Stimulated activated CD8-positive, alpha-beta memory T cell treated with anti-CD3 and anti-CD28 coated beads, Interleukin-4, amount 100 ng/mL, for 1 hour (primary cell): ENCODE results near the gene SNAP23.
A peak's percentile ranks its signal among the peaks of the same experiment; 100 is the strongest.

Experiments
- DNase-seq, 2 donors: peaks; one replicate each; pipeline ENCODE4 v3.0.0-alpha.2; 2020; ENCODE audit warnings: low read depth in 2 of 2, low spot score in 1 of 2

The SNAP23 gene

GRCh38 chr15:42495361-42496212 lies at the start of gene SNAP23:
TSS of gene SNAP23 (plus strand) at chr15:42495634. CDS start at chr15:42511847, 16,213 bp downstream.
- peak; percentile 48 to 66 for DNase-seq

GRCh38 chr15:42447599-42447998 lies 47.8 kb upstream of the SNAP23 start:
- DNase-seq = no peak

GRCh38 chr15:42448281-42448680 lies 47.2 kb upstream of the SNAP23 start:
- no peak for DNase-seq

- no peak for DNase-seq
These were observed 45.5 kb upstream of the SNAP23 start for GRCh38 chr15:42449770-42450424.

GRCh38 chr15:42450425-42450790 lies 45.0 kb upstream of the SNAP23 start:
- no peak for DNase-seq

GRCh38 chr15:42453826-42454225 lies 41.6 kb upstream of the SNAP23 start:
- DNase-seq = no peak

- DNase-seq = no peak
These were observed 38.9 kb upstream of the SNAP23 start for GRCh38 chr15:42456531-42456930.

GRCh38 chr15:42456971-42457370 lies 38.5 kb upstream of the SNAP23 start:
- DNase-seq = no peak

GRCh38 chr15:42457445-42458442 lies 37.7 kb upstream of the SNAP23 start:
- DNase-seq = no peak

GRCh38 chr15:42461261-42461660 lies 34.2 kb upstream of the SNAP23 start:
- DNase-seq = no peak

- DNase-seq = no peak
These were observed 29.7 kb upstream of the SNAP23 start for GRCh38 chr15:42465520-42466259.

GRCh38 chr15:42471002-42471401 lies 24.4 kb upstream of the SNAP23 start:
- DNase-seq = no peak

- no peak for DNase-seq
These were observed 20.6 kb upstream of the SNAP23 start for GRCh38 chr15:42474827-42475226.

GRCh38 chr15:42482701-42483100 lies 12.7 kb upstream of the SNAP23 start:
- no peak for DNase-seq

- DNase-seq = no peak
These were observed 11.8 kb upstream of the SNAP23 start for GRCh38 chr15:42483677-42484076.

GRCh38 chr15:42490291-42490670 lies 5.2 kb upstream of the SNAP23 start:
- no peak for DNase-seq

- peak; percentile 65 to 80 for DNase-seq
These were observed 4.5 kb upstream of the SNAP23 start, which contains the start of gene ZNF106 for GRCh38 chr15:42490671-42491538. TSS of gene ZNF106 (minus strand) at chr15:42491141. CDS start at chr15:42472289, 18,852 bp downstream.

GRCh38 chr15:42491539-42492225 lies 3.8 kb upstream of the SNAP23 start:
- DNase-seq = no peak

- DNase-seq = no peak
These were observed 1.8 kb upstream of the SNAP23 start for GRCh38 chr15:42493679-42494078.
